Activated gamma-delta T cell (primary cell): Measurements from ENCODE around the gene KIF3A.
A peak's percentile ranks its signal among the peaks of the same experiment; 100 is the strongest.

Experiments
- DNase-seq: peaks from one replicate; lab custom pipeline; 2025; lab: John Stamatoyannopoulos, UW

KIF3A gene

GRCh38 chr5:132753135-132753987 is 16.0 kb upstream of the KIF3A start:
- DNase-seq, result no peak

GRCh38 chr5:132752581-132753125 is 15.3 kb upstream of the KIF3A start:
- no peak for DNase-seq

- DNase-seq, result no peak
Observed at GRCh38 chr5:132751971-132752580, 14.7 kb upstream of the KIF3A start.

- no peak for DNase-seq
Observed at GRCh38 chr5:132751444-132751843, 14.1 kb upstream of the KIF3A start.

- DNase-seq, result no peak
Observed at GRCh38 chr5:132750471-132751230, 13.3 kb upstream of the KIF3A start.

- DNase-seq, result no peak
Observed at GRCh38 chr5:132749506-132749905, 12.2 kb upstream of the KIF3A start.

- no peak for DNase-seq
Observed at GRCh38 chr5:132748522-132749000, 11.2 kb upstream of the KIF3A start.

- DNase-seq, result peak; percentile 29
Observed at GRCh38 chr5:132747616-132748440, 10.5 kb upstream of the KIF3A start.

- peak; percentile 48 for DNase-seq
Observed at GRCh38 chr5:132746954-132747615, 9.7 kb upstream of the KIF3A start, which contains the start of gene CCNI2. TSS of gene CCNI2 (plus strand) at chr5:132747426. CDS start at chr5:132747496, 70 bp downstream.

- no peak for DNase-seq
Observed at GRCh38 chr5:132746592-132746953, 9.2 kb upstream of the KIF3A start.

- no peak for DNase-seq
Observed at GRCh38 chr5:132744659-132745058, 7.3 kb upstream of the KIF3A start.

GRCh38 chr5:132742626-132743025 is 5.3 kb upstream of the KIF3A start:
- no peak for DNase-seq

- no peak for DNase-seq
Observed at GRCh38 chr5:132742158-132742557, 4.8 kb upstream of the KIF3A start.

- DNase-seq, result no peak
Observed at GRCh38 chr5:132739232-132739631, 1.9 kb upstream of the KIF3A start.

GRCh38 chr5:132737982-132738681 is 786 bp upstream of the KIF3A start:
- DNase-seq, result no peak

GRCh38 chr5:132734687-132735086 is 2.7 kb downstream of the KIF3A start:
- no peak for DNase-seq

- no peak for DNase-seq
Observed at GRCh38 chr5:132733499-132734148, 3.7 kb downstream of the KIF3A start.

- no peak for DNase-seq
Observed at GRCh38 chr5:132729896-132730295, 7.5 kb downstream of the KIF3A start.

GRCh38 chr5:132725745-132726144 is 11.6 kb downstream of the KIF3A start:
- no peak for DNase-seq
